Fibroblast of villous mesenchyme (primary cell): Measurements from ENCODE around the gene ACVR1B. TPM values are rescaled to one million over a fixed set of nuclear protein-coding genes. Genes with fewer than 3 reads are reported as not detected.

Experiments
- DNase-seq: peaks from one replicate; pipeline ENCODE4 v3.0.0-alpha.2; 2010; ENCODE audit warnings: low read depth
- H3K4me3 ChIP-seq: 2 replicates; pipeline ENCODE4 v1.5.1; 2011; ENCODE audit warnings: low read depth, mild to moderate bottlenecking, low read length
- total RNA-seq: library from RNA; depleted of rRNA; stranded (reverse); fragments of >200 nt; gene quantifications from 2 replicates; pipeline ENCODE4 v1.2.3, GENCODE V29; 2012
- TF ChIP-seq, protein P1 (sequence below): IDR thresholded peaks from 2 replicates; pipeline ENCODE4 v1.5.1; 2012; ENCODE audit warnings: low read depth, mild to moderate bottlenecking, low read length; ENCODE audit not compliant: insufficient read depth

The ACVR1B gene
- total RNA-seq, 1 donor: 6.5 TPM

DNA sequence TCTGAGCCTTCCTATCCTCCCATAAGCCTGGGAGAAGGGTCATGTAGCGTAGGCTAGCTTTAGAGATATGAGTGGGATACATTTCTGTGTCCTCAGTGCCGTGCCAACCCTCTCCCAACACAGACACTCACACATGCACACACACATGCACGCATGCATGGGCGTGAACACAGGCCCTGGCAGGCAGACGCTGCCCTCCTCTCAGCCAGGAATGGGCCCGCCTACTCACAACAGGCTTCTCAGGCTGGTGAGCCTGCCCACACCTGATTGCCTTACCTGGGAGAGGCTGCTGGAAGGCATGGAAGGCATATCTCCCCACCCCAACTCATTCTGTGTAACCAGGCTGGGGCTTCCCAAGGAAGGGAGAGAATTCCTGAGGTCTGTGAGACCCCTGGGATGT lies 12.8 kb upstream of the ACVR1B start:
- DNase-seq: no peak
- TF ChIP-seq, protein P1, sequence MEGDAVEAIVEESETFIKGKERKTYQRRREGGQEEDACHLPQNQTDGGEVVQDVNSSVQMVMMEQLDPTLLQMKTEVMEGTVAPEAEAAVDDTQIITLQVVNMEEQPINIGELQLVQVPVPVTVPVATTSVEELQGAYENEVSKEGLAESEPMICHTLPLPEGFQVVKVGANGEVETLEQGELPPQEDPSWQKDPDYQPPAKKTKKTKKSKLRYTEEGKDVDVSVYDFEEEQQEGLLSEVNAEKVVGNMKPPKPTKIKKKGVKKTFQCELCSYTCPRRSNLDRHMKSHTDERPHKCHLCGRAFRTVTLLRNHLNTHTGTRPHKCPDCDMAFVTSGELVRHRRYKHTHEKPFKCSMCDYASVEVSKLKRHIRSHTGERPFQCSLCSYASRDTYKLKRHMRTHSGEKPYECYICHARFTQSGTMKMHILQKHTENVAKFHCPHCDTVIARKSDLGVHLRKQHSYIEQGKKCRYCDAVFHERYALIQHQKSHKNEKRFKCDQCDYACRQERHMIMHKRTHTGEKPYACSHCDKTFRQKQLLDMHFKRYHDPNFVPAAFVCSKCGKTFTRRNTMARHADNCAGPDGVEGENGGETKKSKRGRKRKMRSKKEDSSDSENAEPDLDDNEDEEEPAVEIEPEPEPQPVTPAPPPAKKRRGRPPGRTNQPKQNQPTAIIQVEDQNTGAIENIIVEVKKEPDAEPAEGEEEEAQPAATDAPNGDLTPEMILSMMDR: no peak
- H3K4me3 ChIP-seq: no peak overlapping the region

DNA sequence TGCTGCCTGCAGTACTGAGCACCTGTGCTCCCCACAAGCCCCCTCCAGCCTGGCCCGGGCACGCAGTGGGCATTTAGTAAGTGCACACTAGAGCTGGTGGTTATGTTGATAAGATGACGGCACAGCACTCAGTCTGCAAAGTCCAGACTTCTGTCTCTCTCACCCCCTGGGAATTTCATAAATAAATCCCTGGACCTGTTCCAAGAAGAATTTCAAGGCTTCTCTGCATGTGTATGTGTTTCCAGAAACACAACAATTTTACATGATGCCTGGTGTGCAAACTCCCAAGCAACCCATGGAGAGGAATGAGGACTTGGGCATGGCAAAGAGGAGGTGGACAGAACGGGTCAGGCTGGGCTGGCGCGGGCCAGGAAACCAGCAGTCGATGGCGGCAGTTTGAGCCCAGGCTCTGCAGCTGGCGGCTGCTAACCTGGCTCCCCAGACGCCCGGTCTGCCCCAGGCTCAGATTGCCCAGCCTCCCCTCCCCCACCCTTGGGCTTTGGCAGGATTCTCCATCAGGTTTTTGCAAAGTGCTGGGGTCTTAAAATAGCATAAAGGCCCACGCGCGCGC lies 10.4 kb upstream of the ACVR1B start:
- peak; percentile 80 for DNase-seq
- TF ChIP-seq, protein P1: no peak
- H3K4me3 ChIP-seq: no peak overlapping the region

DNA sequence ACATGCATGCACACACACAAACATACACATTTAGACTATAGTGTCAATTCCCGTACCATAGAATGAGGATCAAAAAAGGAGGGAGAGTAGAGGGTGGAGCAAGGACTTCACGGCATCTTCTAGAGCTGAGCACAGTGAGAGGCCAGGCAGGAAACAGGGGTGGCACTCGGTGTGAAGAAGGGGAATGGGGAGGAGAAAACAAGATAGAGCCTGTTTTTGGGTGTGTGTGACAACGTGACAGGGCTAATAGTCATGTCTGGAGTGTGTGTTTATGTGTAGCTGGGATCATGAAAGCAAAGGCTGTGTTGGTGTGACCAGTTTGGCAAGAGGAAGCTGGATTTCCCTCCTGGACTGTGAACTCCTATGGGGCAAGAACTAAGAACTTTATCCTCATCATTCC lies 9.9 kb upstream of the ACVR1B start:
- no peak overlapping the region for H3K4me3 ChIP-seq
- TF ChIP-seq, protein P1: no peak
- no peak for DNase-seq

DNA sequence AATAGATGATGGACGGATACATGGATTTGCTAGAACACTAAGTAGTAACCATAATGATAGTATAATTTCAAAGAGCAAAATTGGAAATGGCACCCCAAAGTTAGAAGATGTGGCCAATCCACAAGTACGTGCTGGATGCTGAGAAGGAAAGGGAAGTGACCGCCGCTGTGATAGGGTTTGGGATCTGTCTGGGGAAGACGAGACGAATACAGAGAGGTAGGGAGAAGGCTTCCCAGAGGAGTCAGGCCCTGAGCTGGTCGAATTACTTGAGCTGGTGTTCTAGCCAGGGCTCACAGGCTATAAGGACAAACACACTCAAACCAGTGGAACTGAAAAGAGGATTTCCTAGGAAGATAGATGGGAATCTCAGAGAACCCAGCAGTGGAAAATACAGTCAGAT lies 9.4 kb upstream of the ACVR1B start:
- TF ChIP-seq, protein P1: no peak
- no peak for DNase-seq
- no peak overlapping the region for H3K4me3 ChIP-seq

DNA sequence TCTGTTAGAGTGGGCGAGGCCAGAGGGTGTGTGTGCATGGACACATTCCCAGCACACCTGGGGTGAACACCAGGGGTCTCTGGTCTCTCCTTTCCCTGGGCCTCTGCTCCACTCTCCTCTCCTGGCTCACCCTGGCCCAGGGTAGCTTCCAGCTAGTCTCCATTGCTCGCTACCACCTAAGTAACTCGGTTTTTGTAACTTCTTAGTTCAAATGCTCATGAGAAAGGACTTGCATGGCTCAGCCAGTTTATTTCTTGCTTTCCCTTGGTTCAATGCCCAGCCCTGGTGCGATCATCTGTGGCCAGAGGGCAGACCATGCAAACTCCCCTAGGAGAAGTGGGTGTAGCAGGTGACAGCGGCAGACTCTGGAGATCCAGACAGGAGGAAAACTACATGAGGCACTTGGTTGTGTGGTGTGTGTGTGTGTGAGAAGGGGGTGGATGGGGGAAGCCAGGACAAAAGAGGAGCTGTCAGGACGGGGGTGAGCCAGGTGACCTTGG lies 8.9 kb upstream of the ACVR1B start:
- no peak overlapping the region for H3K4me3 ChIP-seq
- TF ChIP-seq, protein P1: no peak
- no peak for DNase-seq

DNA sequence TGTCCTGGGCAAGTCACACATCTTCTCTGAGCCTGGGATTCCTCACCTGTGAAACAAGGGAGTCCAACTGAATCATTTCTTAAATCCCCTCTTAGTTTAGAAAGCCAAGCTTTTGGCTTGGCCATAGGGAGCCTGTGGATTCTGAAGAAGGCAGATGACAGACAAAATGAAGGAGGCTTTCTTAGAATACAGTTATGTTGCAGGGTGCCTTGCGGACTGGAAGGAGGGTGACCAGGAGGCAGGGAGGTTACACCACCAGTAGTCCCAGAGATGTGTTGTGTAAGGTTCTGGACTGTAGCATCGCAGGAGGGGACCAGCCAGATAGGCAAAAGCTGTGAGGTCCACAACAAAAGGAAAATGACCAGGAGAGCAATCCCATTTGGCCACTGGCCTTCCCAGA lies 8.2 kb upstream of the ACVR1B start:
- TF ChIP-seq, protein P1: no peak
- H3K4me3 ChIP-seq: no peak overlapping the region
- DNase-seq: no peak
